Stimulated activated CD4-positive, alpha-beta T cell treated with anti-CD3 and anti-CD28 coated beads, Interleukin-4, amount 100 ng/mL, for 4 hours (primary cell): ENCODE results near the gene LURAP1L.

Source experiments
- DNase-seq, 2 experiments: peaks; one replicate each; pipeline ENCODE4 v3.0.0-alpha.2; 2020

LURAP1L gene, protein sequence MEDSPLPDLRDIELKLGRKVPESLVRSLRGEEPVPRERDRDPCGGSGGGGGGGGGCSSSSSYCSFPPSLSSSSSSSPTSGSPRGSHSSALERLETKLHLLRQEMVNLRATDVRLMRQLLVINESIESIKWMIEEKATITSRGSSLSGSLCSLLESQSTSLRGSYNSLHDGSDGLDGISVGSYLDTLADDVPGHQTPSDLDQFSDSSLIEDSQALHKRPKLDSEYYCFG

DNA sequence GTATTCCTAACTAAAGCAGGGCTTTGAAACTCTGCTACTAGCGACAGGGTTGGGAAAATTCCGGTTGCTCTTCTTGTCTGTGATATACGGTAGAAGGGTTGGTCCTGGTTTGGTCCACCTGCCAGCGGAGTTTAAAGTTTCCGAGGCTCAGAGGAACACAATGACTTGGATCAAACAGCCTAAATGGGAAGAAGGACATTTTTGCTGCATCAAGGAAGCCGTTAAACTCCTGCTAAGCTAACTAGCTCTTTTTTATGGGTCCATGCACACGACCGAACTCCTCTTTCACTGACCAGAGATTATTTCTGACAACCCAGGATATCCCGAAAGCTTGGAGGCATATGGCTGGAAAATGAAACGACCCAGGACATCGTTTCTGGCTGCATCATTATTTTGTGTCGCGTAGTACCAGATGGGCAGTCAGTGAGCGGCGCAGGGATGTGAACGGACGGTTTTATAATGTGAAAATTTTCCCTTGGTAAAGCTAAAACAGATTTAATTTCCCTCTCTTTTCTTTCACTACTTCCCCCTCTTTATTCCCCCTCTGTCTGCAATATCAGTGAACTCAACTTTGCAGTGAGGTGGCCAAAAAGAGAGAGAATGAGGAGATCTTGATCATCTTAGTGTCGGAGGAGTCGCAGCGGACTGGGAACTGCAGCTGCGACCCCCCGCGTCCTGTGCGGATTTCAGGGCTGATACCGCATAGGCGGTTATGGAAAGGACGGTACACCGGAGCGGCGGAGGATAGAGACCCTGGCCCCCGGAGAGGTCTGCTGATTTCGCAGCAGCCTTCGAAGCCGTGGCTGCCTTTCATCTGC is at the start of gene LURAP1L:
Gene LURAP1L, plus strand, starts transcription at position 160 of the 818 bp plus-strand sequence. CDS start 696 bp downstream, outside the sequence.
- no peak for DNase-seq

DNA sequence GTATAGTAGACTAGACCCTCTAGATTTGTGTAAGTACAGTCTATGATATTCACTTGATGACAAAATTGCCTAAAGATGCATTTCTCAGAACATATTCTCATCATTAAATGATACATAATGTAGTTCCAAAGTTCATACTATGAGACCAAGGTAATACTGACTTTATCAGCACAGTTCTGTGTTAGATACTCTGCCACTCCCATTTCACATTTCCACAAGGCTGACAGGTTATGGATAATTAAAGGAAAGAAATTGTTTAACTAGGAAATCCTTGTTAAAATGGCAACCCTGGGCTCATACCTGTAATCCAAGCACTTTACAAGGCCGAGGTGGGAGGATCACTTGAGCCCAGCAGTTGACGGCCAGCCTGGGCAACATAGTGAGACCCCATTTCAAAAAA is 48.0 kb upstream of the LURAP1L start:
- no peak for DNase-seq

DNA sequence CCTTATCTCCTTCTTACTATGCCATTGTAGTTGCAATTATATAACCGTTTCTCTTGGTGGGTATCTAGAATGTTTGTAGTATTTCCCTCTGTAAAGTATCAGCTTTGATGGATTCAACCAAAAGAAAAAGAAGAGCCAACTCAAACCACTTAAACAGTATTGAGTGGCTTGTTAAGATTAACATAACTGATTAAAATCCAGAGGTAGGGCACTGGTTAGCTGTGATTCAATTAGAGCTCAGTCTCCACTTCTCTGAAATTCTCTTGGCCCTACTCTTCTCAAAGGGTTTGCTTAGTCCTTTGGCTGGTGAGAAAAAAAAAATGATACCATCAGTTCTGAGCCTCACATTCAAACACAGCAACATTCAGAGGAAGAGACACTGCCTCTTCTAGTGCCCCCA is 44.6 kb upstream of the LURAP1L start:
- DNase-seq, result no peak

DNA sequence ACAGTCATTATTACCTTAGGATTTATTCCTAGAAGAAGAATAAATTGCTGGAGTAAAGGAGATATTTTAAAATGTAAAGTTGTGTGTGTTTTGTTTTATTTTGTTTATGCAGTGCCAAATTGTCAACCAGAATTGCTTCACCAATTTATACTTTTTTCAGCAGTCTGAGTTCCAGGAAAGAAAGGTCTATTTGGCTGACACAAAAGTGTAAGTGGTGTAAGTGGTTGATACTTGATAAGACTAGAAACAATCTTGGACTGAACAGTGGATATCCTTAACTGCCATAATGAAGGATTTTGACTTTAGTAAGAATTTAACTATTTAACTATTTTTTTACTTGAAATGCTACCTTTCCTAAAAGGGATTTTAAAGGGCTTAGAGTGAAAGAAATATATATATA is 43.9 kb upstream of the LURAP1L start:
- no peak for DNase-seq

DNA sequence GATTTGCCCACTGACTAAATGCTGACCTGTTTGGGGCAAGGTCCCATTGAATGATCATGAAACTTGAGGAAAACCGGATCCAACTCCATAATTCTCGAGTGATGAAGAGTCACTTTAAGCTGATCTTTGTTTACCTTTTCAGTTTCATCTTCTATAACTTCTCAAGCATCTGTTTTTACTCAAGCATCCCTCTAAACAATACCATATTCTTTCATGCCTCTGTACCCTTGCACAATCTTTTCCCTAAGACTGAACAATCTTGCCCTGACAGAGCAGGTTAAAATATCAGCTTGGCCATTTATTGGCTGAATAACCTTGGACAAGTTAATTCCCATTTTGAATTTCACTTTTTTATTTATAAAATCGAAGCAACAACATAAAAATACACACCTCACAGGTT is 41.8 kb upstream of the LURAP1L start:
- no peak for DNase-seq

DNA sequence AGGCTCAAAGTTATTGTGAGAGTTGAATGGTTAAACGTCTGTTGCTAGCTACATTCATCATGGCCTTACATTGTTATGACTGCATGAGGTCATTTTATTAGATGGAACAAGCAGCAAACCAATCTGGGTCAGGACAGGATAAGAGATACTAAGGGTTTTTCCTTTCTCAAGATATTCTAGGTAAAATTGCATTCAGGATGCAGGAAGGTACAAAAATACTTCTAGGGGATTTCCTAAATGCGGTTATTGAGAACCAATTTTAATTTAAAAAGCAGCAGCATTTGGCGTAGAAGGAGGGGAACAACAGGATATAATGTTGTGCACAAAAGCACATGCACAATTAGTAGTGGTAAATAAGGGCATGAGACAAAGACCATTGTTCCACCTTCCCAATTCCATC is 39.2 kb upstream of the LURAP1L start:
- DNase-seq, result no peak

DNA sequence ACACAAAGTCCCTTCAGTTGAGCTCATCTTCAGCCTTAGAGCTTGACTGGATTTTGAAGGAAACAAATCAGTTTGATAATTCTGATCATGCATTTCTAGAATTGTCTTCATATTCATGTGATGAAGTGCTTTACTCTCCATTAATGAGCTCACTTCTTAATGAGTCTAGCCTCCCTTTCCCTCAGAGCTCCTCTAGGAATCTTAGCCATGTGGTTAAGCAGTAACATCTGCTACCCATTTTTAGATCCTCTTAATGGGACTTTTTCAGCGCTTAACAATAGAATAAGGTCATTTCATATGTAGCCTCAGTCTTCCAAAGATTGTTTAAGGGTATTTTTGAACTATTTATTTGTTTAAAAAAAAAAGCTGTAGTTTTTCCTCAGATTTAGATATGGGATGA is 36.9 kb upstream of the LURAP1L start:
- no peak for DNase-seq

DNA sequence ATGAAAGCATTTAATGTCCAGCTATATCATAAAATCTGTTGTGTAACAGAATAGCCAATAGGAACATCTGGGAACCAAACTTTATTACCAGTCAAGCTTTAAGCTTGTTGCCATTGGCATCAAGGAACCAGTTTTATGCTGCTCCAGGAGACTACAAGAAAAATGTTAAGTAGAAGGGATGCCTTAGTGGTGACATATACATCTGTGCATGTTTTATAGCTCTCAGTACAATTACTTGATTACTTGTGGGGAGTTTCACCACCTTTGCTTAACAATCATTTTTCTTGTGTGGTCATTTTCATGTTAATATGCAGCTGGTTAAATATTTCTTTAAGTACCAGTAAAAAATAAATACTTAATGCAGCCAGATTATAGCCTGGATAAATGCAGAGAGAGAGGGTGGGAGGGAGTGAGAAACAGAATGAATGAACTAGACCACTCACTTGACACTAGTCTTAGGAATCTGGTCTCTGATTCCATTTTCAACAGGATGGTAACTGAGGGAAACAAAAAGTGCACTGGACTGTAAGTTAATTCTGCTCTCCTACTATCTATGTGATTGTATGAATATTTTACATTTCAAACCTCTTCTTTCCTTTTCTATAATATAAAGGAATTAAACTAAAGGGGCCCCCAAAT is 35.7 kb upstream of the LURAP1L start:
- no peak for DNase-seq

DNA sequence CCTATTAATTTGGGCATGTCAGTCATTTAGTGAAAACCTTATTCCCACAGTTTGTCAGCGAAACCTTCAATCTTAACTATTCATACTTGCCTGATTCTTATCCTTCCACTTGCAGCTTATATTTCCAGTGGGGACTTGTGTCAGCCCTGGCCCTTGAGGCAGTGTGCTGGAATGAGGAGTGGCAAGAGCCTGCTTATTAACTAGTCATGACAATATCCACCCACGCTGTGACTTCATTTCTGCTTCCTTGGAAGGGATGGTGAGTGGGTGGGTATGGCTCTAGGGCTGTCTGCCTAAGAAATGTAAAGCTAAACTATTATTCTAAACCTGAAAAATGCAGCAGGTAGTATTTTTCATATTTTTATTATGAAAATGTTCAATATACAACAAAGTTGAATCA is 34.0 kb upstream of the LURAP1L start:
- DNase-seq, result no peak

DNA sequence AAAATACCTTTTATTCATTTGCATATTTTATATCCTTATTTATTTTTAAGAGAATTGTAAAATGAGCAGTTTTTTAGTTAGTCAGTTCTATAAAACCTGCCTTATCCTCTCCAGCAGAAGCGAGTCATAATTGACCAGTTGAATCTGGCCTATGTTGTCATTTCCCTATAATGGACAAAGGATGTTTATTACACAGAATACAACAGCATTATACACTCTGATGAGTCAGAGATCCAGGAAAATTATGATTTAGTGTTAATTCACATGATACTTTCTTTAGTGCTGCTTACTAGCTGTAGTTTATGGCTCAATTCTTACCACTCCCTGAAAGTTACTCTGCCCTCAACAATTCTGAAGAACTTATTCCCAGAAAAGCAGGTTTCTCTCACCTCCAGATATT is 26.8 kb upstream of the LURAP1L start:
- no peak for DNase-seq

DNA sequence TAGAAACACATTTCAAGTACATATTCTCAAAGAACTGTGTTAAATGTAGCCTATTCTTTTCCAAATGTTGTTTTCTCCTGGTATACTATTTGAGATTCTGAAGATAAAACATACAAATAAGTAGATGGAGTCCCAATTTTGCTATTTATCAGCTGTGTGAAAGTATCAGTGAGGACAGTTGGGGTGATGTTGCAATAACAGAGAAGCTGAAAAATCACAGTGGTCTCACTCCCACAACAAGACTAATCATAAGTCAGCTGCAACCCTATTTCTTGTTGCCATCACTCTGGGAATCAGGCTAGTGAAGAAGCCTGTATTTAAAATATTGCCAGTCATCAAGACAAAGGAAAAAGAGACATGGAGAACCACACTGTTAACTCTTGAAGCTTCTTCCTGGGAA is 25.9 kb upstream of the LURAP1L start:
- no peak for DNase-seq

DNA sequence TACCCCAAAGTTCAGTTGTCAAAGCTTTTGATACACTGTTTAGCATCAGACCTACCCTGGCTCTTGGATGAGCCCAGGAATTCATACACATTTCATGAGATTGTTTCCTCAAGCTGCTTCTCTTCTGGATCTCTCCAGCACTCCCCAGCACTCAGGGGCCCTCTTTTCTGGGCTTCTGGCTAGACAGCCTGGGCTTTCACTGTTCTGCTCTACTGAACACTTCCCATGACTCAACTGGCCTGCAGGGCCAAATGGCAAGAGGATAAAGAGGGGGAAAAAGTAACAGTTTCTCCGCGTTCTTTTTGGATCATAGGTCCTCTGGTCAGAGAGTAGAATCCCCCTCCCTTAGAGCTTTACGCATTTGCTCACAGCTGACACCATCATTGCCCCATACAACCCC is 20.9 kb upstream of the LURAP1L start:
- DNase-seq, result no peak

DNA sequence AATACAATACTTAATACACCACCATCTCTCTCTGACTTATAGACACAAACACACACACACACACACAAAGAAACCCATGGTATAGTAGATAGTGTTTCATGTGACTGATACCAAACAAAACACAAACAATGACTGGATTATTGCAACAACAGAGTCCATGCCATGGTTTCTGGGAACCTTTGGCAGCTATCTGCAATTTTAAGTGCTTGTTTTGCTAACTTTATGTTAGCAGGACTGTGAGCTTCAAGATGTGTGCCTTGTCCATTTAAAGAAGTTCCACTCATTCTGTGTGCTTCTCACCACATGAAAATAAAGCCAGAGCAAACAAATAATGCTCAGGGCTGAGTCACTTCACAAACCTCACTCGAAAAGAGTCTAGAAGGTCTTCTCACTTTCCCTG is 15.1 kb upstream of the LURAP1L start:
- DNase-seq, result no peak

DNA sequence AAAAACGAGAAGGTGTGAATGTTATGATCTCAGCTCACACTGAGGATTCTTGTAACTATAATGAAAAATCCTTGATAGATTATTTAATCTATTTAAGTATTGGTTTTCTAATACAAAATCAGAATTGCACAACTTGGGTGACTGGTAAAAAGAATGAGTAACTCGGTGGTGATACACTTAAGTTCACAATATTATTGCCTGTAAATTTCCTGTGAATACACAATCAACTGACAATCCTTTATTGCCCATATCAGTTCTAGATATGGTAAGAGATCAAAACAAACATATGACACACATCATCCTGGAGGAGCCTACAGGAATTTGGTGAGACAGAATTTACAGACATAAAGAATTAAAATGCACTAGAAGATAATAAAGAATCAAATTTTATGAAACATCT is 14.1 kb upstream of the LURAP1L start:
- DNase-seq, result no peak

DNA sequence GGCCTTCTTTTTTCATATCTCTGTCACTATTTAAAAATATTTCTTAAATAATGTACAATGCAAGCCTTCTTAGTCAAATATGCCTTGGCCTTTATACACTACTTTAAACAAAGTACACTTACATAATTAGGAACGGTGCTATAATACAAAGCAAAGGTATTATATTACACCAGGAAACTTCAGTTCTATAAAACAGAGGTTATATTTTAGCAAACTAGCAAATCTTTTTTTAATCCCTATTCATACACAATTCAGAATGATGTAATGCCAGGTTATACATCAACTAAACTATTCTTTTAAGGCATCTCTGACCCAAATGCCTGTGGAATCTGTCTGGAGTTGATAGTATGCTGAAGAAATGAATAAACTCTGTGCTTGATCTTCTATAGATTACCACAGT is 10.7 kb upstream of the LURAP1L start:
- DNase-seq, result no peak

DNA sequence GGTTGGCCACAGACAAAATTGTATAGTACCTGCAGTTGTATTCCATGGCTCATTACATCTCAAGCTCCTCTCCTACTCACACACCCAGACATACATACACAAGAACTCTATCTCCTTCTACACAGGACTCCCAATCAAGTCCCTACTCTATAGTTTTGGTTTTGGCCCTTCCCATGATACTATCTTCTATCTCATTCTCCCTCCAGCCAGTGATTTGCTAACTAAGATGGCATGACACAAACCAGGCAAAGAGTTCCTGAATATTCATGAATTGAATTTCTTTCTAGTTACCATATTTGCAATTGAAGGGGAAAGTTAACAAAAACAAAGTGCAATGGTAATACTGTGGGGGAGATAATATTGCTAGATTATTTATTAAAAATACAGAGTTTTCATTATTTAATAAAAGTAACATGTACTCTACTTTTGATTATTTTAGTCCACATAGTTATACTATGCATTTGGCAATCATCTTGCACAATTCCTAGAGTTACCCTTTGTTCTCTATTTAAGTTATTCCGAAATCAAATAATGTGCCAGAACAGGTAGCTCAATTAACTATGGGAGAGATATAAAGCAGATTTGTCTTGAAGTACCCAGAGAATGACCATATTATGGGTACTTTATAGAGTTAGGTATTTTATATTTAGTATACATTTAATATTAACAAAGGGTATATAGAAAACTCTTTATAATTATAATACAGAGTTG is 9.6 kb upstream of the LURAP1L start:
- DNase-seq, result no peak

DNA sequence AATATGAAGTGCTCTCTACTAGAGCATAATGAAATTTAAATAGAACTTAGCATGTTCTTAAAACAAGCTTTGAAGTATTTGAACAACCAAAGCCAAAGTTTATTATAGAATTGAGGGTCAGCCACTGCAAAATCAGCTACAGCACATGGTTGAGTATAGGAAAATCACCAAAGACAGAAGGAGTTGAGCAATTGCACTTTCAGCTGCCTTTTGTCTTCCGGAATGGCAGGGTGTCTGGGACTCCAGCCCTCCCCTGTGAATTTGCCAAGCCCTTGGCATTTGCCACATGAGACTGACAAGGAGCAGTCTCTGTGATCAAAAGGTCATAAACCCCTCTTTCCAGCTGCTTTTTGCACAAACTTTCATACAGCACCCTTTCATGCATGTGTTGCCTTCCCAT is 8.5 kb upstream of the LURAP1L start:
- no peak for DNase-seq

DNA sequence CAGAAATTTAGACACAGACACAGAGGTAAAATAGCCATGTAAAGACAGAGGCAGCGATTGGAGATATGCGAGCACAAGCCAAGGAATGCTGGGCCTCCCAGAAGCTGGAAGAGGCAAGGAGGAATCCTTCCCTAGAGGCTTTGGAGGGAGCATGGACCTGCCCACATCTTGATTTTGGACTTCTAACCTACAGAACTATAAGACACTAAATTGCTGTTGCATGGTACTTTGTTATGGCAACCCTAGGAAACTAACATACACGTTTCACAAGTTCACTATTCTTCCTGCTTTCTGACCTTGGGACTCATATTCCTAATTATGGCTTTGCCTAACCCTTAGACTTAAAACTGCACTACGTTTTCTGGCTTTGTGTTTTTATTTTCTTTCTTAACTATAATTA is 4.6 kb upstream of the LURAP1L start:
- no peak for DNase-seq

DNA sequence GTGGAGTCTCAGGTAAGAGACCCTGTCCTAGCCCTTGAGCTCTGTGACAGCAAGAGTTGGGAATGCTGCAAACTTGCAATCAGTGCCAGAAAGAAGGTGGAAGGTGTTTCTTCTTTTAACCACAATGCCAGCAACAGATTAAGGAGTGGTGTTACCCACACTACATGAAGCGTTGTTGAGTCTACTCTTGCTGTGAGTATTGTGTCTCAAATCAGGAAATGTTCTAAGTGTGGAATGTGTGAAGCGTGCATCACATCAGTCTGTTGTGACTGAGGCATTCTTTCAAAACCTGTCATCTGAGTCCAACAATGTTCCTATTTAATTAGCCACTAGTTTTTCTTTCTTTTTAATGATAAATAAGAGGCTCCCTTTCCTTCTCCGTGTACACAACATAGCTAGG is 2.9 kb upstream of the LURAP1L start:
- no peak for DNase-seq

DNA sequence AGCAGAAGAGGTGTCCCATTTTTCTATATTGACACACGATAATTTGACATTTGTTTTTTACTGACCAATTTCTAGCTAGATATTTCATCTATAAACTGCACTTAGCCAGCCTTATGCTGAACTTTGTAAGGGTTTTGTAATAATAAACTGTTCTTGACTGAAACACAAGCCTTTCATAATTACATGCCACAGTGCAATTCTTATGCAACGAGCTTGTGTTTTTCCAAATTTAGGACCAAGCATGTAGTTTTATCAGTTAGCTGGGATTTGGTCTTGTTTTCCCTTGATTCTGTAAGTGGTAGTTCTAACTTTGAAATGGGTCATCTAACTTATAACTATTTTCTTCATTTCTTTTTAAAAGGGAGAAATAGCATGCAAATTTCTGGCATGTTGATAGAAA is 1.3 kb upstream of the LURAP1L start:
- no peak for DNase-seq

DNA sequence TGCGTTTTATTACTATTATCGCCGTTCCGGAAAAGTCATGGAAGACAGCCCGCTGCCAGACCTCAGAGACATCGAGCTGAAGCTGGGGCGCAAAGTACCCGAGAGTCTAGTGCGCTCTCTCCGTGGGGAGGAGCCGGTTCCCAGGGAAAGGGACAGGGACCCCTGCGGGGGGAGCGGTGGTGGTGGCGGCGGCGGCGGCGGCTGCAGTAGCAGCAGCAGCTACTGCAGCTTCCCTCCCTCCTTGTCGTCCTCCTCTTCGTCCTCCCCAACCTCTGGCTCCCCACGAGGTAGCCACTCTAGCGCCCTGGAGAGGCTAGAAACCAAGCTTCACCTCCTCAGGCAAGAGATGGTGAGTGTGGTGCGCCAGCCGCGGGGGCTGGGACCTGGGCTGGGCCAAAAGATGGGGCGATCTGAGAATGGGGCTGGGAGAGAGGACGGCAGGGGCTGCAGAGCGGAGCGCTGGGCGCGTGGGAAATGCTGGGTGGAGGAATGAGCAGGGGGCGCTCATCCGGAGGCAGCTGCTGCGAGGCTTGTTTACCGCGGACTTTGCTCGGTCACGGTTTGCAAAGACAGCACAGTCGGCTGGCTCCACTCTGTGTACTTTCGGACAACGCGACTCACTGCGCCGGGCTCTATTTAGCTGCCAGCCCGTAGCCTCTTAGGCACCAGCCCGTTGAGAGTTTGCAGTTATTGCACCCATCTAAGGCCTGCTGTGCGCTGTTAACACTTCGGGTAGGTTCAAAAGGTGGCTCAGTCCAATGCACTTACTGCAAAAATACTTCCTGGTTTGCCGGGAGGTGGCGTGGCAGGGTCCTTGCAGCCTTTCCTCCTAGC is 1.1 kb downstream of the LURAP1L start:
- no peak for DNase-seq

DNA sequence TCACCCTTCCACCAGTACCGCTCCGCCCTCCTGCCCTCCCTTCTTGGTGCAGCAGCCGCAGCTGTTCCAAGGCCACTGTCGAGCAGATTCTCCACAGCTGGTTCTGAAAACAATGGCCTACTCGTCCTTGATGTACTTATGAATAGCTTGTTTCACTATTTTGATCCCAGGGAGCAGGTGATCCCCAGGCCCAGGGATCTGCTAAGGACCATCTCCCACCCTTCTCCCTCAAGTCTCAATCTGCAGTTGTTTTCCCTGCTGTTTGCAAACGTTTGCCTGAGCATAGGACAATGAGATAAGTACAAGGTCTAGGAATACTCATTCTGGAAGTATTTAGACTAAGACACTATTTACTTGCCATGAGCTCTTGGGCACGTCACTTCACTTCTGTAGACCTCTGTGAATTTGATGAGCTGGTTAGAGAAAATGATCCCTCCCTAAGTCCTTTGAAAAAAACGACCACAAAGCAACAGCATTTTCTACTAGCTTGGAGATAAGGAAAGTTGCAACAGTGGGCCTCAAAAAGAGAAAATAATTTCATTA is 1.8 kb downstream of the LURAP1L start:
- no peak for DNase-seq
